T-helper 2 cell treated with Interferon-gamma antibody and Interleukin-4, amounts not matched to agents 5 μg/mL and 100 μg/mL, for 36 hours (primary cell): Measurements from ENCODE around the gene CYP11A1.
"Not testable (repeated sequence)": the region's sequence is repeated elsewhere in the genome, so short reads cannot be mapped to it uniquely, and the experiment has no call there.

ENCODE experiments used
- DNase-seq: peaks from one replicate; pipeline ENCODE4 v3.0.0; 2021; ENCODE audit warnings: low spot score
- H3K27ac Mint-ChIP-seq: one replicate; pipeline ENCODE4 v1.8.0; 2021; ENCODE audit warnings: mild to moderate bottlenecking, mixed read lengths
- H3K27me3 Mint-ChIP-seq: one replicate; pipeline ENCODE4 v1.8.0; 2021; ENCODE audit warnings: low read depth, mixed read lengths
- H3K36me3 Mint-ChIP-seq: one replicate; pipeline ENCODE4 v1.8.0; 2021; ENCODE audit warnings: low read depth, mixed read lengths
- H3K4me1 Mint-ChIP-seq: one replicate; pipeline ENCODE4 v1.8.0; 2021; ENCODE audit warnings: low read depth, mixed read lengths
- H3K4me3 Mint-ChIP-seq: one replicate; pipeline ENCODE4 v1.8.0; 2022; ENCODE audit warnings: mild to moderate bottlenecking, moderate library complexity, mixed read lengths
- H3K9me3 Mint-ChIP-seq: one replicate; pipeline ENCODE4 v1.8.0; 2021; ENCODE audit warnings: mixed read lengths

Gene CYP11A1

DNA sequence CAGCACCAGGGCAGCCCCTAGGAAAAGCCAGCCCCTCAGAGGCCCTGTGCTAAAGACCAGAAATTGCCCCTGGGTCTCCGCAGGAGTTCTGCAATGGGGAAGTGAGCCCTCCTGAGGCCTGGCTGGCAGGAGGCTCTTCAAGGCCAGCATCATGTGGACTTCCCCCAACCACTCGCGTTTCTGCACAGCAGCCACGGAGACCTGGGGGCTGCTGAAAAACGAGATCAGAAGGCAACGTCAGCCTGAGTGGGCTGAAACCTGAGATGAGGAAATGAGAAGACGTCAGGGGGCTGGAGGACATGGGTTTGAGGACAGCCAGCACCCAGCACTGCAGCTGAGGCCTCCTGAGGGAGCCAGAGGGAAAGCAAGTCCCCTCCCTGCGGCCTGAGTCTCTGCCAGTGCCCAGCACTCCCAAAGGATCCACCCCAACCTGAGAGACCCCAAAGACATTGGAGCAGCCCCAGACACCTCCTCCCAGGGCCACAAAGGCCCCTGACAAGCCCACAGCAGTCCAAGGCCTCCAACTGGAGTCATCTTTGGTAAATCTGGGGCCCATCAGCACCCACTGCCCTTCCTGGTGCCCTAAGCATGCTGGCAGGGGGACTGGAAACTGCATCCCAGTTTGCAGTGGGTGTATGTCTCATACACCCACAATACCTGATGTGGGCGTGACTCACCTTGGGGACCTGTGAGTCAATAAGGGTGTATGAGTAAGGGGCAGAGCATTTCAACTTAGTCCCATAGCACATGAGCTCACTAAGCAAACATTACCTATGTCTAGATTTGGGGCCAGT, 29.2 kb upstream of the CYP11A1 start:
- H3K27me3 Mint-ChIP-seq, result no peaks in the 10 kb centered on the region

GRCh38 chr15:74396146-74396438, 28.6 kb upstream of the CYP11A1 start:
- no peak for DNase-seq
- H3K4me3 Mint-ChIP-seq, result no peak overlapping the region
- no peaks in the 10 kb centered on the region for H3K36me3 Mint-ChIP-seq
- H3K27me3 Mint-ChIP-seq, result no peaks in the 10 kb centered on the region
- peaks cover 49% of the 10 kb centered on the region for H3K4me1 Mint-ChIP-seq
- H3K9me3 Mint-ChIP-seq, result no peaks in the 10 kb centered on the region
- H3K27ac Mint-ChIP-seq, result no peak overlapping the region

More for the DNA sequence above, 29.2 kb upstream of the CYP11A1 start:
- Mint-ChIP-seq H3K9me3 (no peaks in the 10 kb centered on the region), H3K4me1 (peaks cover 50% of the 10 kb centered on the region), H3K27ac (peak overlapping the region; percentile 80), H3K4me3 (no peak overlapping the region), H3K36me3 (no peaks in the 10 kb centered on the region)
- DNase-seq, result peak; percentile 74

DNA sequence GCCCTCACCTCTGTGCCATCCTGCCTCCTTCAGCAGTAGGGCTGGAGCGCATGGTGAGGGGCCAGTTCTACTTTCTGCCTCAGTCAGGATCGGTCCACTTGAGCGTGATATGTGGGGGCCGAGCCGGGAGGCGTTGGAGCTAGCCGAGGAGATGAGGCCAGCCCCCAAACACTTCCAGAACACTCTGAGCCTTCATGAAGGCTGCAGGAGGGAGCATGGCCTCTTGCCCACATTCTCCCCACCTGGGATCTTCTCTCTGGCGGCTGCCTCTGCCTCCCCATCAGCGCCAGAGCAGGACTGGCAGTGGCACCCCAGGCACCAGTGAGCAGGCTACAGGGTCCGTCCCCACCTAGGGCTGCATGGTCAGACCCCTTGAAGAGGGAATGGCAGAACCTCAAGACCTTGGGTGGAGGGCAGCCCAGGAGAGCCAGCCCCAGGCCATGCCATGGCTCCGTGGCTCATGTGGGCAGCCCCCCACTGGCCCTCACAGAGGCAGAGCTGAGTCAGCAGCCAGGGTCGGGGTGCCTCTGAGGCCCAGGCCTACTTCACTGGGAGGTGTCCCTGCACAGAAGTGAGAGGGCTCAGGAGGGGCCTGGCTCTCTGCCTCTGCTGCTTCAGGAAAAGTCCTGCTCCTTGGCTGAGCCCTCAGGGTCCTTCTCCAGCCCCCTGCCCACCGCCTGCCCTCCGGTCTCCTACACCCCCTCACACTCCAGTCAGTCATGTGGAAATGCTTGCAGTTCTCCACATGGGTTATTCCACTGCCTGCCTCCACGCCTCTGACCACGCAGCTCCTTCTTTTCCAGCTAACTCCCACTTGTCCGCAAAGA, 28.1 kb upstream of the CYP11A1 start:
- no peaks in the 10 kb centered on the region for H3K9me3 Mint-ChIP-seq
- H3K4me3 Mint-ChIP-seq, result no peak overlapping the region
- DNase-seq, result no peak
- H3K4me1 Mint-ChIP-seq, result peaks cover 49% of the 10 kb centered on the region
- H3K36me3 Mint-ChIP-seq, result no peaks in the 10 kb centered on the region
- no peaks in the 10 kb centered on the region for H3K27me3 Mint-ChIP-seq
- H3K27ac Mint-ChIP-seq, result peak overlapping the region; percentile 21

DNA sequence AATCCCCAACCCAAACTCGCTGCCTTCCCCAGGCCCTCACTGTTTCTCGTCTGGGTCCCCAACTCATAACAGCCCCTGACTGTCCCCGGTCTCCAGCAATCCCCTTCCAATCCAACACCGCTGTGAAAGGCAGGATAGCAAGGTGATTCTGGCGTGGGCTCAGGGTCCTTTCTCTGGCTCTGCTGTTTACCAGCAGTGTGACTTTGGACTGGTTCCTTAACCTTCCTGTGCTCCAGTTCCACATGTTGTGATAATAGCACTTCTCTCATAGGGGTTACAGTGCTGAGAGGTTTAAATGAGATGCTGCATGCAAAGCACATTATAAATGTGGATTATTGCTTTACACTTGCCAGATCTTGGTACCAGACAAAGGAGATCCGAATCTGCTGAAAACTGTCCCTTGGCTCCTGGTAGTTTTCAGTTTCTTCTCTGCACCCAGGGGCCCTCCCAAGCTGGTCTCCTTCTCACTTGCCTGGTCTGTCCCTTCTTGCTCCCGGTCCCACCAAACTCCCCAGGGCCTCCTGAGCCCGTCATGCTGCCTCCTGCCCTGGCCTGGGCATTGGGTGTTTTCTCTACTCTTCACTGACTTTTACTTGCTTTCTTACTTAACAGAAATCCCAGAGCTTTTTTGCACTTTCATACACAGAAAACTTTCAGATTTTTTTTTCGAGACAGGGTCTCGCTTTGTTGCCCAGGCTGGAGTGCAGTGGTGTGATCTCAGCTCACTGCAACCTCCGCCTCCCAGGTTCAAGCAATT, 26.8 kb upstream of the CYP11A1 start:
- Mint-ChIP-seq H3K27ac (peak overlapping the region; percentile 34), H3K4me3 (no peak overlapping the region), H3K9me3 (no peaks in the 10 kb centered on the region), H3K4me1 (peaks cover 48% of the 10 kb centered on the region), H3K27me3 (no peaks in the 10 kb centered on the region), H3K36me3 (no peaks in the 10 kb centered on the region)
- no peak for DNase-seq

DNA sequence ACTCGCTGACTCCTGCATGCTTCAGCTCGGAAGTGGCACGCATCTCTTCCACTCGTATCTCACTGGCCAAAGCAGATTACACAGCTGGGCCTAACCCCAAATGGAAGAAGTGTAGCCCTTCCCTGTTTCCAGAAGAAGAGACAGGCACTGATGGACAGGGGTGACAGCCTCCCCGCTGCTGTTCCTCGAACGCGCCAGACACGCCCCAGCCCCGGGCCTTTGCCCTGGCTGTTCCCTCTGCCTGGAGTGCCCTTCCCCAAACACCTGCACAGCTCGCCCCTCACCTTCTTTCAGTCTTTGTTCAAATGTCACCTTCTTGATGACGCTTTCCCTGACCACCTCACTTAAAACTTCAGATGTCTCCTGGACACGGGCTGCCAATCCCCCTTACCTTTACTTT, 26.0 kb upstream of the CYP11A1 start:
- no peak for DNase-seq
- Mint-ChIP-seq H3K9me3 (no peaks in the 10 kb centered on the region), H3K27ac (peak overlapping the region; percentile 47), H3K27me3 (no peaks in the 10 kb centered on the region), H3K4me3 (no peak overlapping the region), H3K4me1 (peaks cover 43% of the 10 kb centered on the region), H3K36me3 (no peaks in the 10 kb centered on the region)

- Mint-ChIP-seq H3K27ac (peak overlapping the region; percentile 64), H3K4me1 (peaks cover 38% of the 10 kb centered on the region), H3K27me3 (no peaks in the 10 kb centered on the region), H3K9me3 (no peaks in the 10 kb centered on the region), H3K36me3 (no peaks in the 10 kb centered on the region), H3K4me3 (no peak overlapping the region)
- DNase-seq, result no peak
Measured at GRCh38 chr15:74392902-74393301, 25.5 kb upstream of the CYP11A1 start.

GRCh38 chr15:74392451-74392830, 25.0 kb upstream of the CYP11A1 start:
- Mint-ChIP-seq H3K9me3 (no peaks in the 10 kb centered on the region), H3K27me3 (no peaks in the 10 kb centered on the region), H3K4me3 (no peak overlapping the region), H3K4me1 (peaks cover 33% of the 10 kb centered on the region), H3K36me3 (no peaks in the 10 kb centered on the region), H3K27ac (peak overlapping the region; percentile 64)
- DNase-seq, result no peak

- DNase-seq, result no peak
- Mint-ChIP-seq H3K27ac (peak overlapping the region; percentile 46), H3K27me3 (no peaks in the 10 kb centered on the region), H3K9me3 (no peaks in the 10 kb centered on the region), H3K36me3 (no peaks in the 10 kb centered on the region), H3K4me1 (peaks cover 29% of the 10 kb centered on the region), H3K4me3 (no peak overlapping the region)
Measured at GRCh38 chr15:74391582-74392450, 24.4 kb upstream of the CYP11A1 start.

- DNase-seq, result no peak
- Mint-ChIP-seq H3K9me3 (no peaks in the 10 kb centered on the region), H3K27me3 (no peaks in the 10 kb centered on the region), H3K36me3 (no peaks in the 10 kb centered on the region), H3K27ac (peak overlapping the region; percentile 60), H3K4me1 (peaks cover 27% of the 10 kb centered on the region), H3K4me3 (peak overlapping the region; percentile 23)
Measured at GRCh38 chr15:74390647-74391288, 23.3 kb upstream of the CYP11A1 start.

GRCh38 chr15:74390049-74390646, 22.7 kb upstream of the CYP11A1 start:
- not testable (repeated sequence) for H3K36me3 Mint-ChIP-seq, DNase-seq, H3K27me3 Mint-ChIP-seq, H3K4me3 Mint-ChIP-seq, H3K9me3 Mint-ChIP-seq
- Mint-ChIP-seq H3K4me1 (peaks cover 31% of the 10 kb centered on the region), H3K27ac (peak overlapping the region; percentile 60)

- Mint-ChIP-seq H3K27me3 (no peaks in the 10 kb centered on the region), H3K27ac (peak overlapping the region; percentile 49)
Measured at GRCh38 chr15:74389241-74390048, 22.0 kb upstream of the CYP11A1 start.

GRCh38 chr15:74388363-74388951, 21.0 kb upstream of the CYP11A1 start:
- Mint-ChIP-seq H3K36me3 (no peaks in the 10 kb centered on the region), H3K27me3 (no peaks in the 10 kb centered on the region), H3K4me3 (no peak overlapping the region), H3K27ac (peak overlapping the region; percentile 45), H3K4me1 (peaks cover 47% of the 10 kb centered on the region), H3K9me3 (no peaks in the 10 kb centered on the region)
- no peak for DNase-seq

More at GRCh38 chr15:74389241-74390048, 22.0 kb upstream of the CYP11A1 start:
- no peaks in the 10 kb centered on the region for H3K9me3 Mint-ChIP-seq
- H3K4me1 Mint-ChIP-seq, result peaks cover 37% of the 10 kb centered on the region
- DNase-seq, result no peak
- no peak overlapping the region for H3K4me3 Mint-ChIP-seq
- no peaks in the 10 kb centered on the region for H3K36me3 Mint-ChIP-seq
